Endothelial cell of umbilical vein (primary cell): ENCODE results near the gene FRS3. TPM values are rescaled to one million over a fixed set of nuclear protein-coding genes. Genes with fewer than 3 reads are reported as not detected.

Experiments used
- BruUV-seq: library from RNA; stranded (reverse); fragments of 400-500 nt; replicated peaks from 2 replicates; lab custom pipeline; 2021; lab: Mats Ljungman, UMichigan
- CTCF ChIA-PET: fragments of 300-600, 350-600 bp; sonication (Branson Sonifier 250); formaldehyde crosslinking; loops from one replicate; lab custom pipeline; 2021; ENCODE audit warnings: antibody characterized with exemption, inconsistent platforms; lab: Charles Lee
- POLR2A ChIA-PET: fragments of 300-600, 350-600 bp; sonication (Branson Sonifier 250); formaldehyde crosslinking; loops from one replicate; lab custom pipeline; 2021; ENCODE audit warnings: antibody characterized with exemption, inconsistent platforms; lab: Charles Lee
- DNase-seq: peaks from one replicate; pipeline ENCODE4 v3.0.0-alpha.2; 2011; ENCODE audit warnings: low read depth, low spot score
- FAIRE-seq: peaks from 2 replicates; lab custom pipeline; 2011; peaks lifted over from hg19 to GRCh38; lab: Jason Lieb, UNC
- H2AFZ ChIP-seq: 2 replicates; pipeline ENCODE4 v1.6.0; 2012; ENCODE audit warnings: low read depth, low read length, control low read depth, inconsistent platforms
- H3K27ac ChIP-seq: 2 replicates; pipeline ENCODE4 v1.5.1; 2011; ENCODE audit warnings: low read depth, mild to moderate bottlenecking, control low read depth, low read length, moderate library complexity; ENCODE audit not compliant: insufficient read depth
- H3K27me3 ChIP-seq, 2 experiments: 2 replicates each; pipeline versions ENCODE4 v1.6.0 to v1.6.1; 2011; ENCODE audit warnings: low read length in 2 of 2, mixed read lengths in 1 of 2; ENCODE audit not compliant: control insufficient read depth in 2 of 2, insufficient read depth in 2 of 2
- H3K36me3 ChIP-seq, 2 experiments: 2 replicates in 1 of 2; 3 replicates in 1 of 2; pipeline ENCODE4 v1.5.1; 2011; ENCODE audit warnings: low read length in 2 of 2, mild to moderate bottlenecking in 1 of 2, moderate library complexity in 1 of 2; ENCODE audit not compliant: control insufficient read depth in 2 of 2, insufficient read depth in 2 of 2; ENCODE audit errors: extremely low read depth in 1 of 2
- H3K4me1 ChIP-seq: 3 replicates; pipeline ENCODE4 v1.5.1; 2011; ENCODE audit warnings: mild to moderate bottlenecking, low read length; ENCODE audit not compliant: control insufficient read depth, insufficient read depth; ENCODE audit errors: extremely low read depth
- H3K4me2 ChIP-seq: 2 replicates; pipeline ENCODE4 v1.6.1; 2011; ENCODE audit warnings: low read length, control low read depth, mixed read lengths; ENCODE audit not compliant: insufficient read depth
- H3K4me3 ChIP-seq, 3 experiments: fragments of 200-600 bp in 1 of 3; sonication (generic), shearing (Covaris generic) in 1 of 3; replicated peaks in 1 of 3; 2 replicates each; pipeline ENCODE4 v1.5.1; 2011 to 2016; ENCODE audit warnings: control low read depth in 3 of 3, low read length in 3 of 3, mild to moderate bottlenecking in 2 of 3, inconsistent platforms in 1 of 3, low read depth in 1 of 3, moderate library complexity in 1 of 3; ENCODE audit not compliant: insufficient read depth in 1 of 3
- H3K79me2 ChIP-seq: 2 replicates; pipeline ENCODE4 v1.6.0; 2012; ENCODE audit warnings: low read length, inconsistent platforms; ENCODE audit not compliant: control insufficient read depth, insufficient read depth
- H3K9ac ChIP-seq: replicated peaks from 2 replicates; pipeline ENCODE3; 2011; ENCODE audit warnings: low read length, control low read depth; ENCODE audit not compliant: insufficient read depth; ENCODE audit errors: extremely low read depth
- H3K9me1 ChIP-seq: replicated peaks from 3 replicates; pipeline ENCODE4 v1.6.0; 2011; ENCODE audit warnings: mild to moderate bottlenecking, low read length; ENCODE audit not compliant: control insufficient read depth, insufficient read depth; ENCODE audit errors: extremely low read depth
- H3K9me3 ChIP-seq: replicated peaks from 2 replicates; pipeline ENCODE4 v1.5.1; 2012; ENCODE audit warnings: low read length, inconsistent platforms; ENCODE audit not compliant: control insufficient read depth, insufficient read depth
- H4K20me1 ChIP-seq: replicated peaks from 2 replicates; pipeline ENCODE3; 2011; ENCODE audit warnings: mild to moderate bottlenecking, low read length; ENCODE audit not compliant: control insufficient read depth, insufficient read depth; ENCODE audit errors: extremely low read depth
- EZH2 ChIP-seq: IDR thresholded peaks from 2 replicates; pipeline ENCODE4 v1.6.1; 2012; ENCODE audit warnings: borderline replicate concordance, low read depth, mild to moderate bottlenecking, moderate library complexity, low read length, inconsistent platforms; ENCODE audit not compliant: severe bottlenecking
- FOS ChIP-seq: IDR thresholded peaks from 2 replicates; pipeline ENCODE4 v1.6.1; 2011; ENCODE audit warnings: mild to moderate bottlenecking, low read length, moderate library complexity, borderline replicate concordance; ENCODE audit not compliant: insufficient read depth
- JUN ChIP-seq: IDR thresholded peaks from 2 replicates; pipeline ENCODE4 v1.6.1; 2011; ENCODE audit warnings: borderline replicate concordance, low read depth; ENCODE audit not compliant: insufficient read length, insufficient read depth
- MAX ChIP-seq: IDR thresholded peaks from 2 replicates; pipeline ENCODE4 v1.6.1; 2011; ENCODE audit not compliant: insufficient read depth, insufficient read length
- MYC ChIP-seq: IDR thresholded peaks from one replicate; pipeline ENCODE4 v1.6.1; 2011; ENCODE audit warnings: mild to moderate bottlenecking, low read depth, low read length
- POLR2A ChIP-seq: IDR thresholded peaks from 2 replicates; pipeline ENCODE4 v1.6.1; 2012; ENCODE audit warnings: low read depth, mild to moderate bottlenecking, control low read depth, low read length
- POLR2AphosphoS5 ChIP-seq: IDR thresholded peaks from 2 replicates; pipeline ENCODE4 v1.6.1; 2012; ENCODE audit warnings: low read depth, mild to moderate bottlenecking, control low read depth, low read length, moderate library complexity; ENCODE audit not compliant: insufficient read depth
- dilution Hi-C: fragments of 300-500 bp; cut with MboI; formaldehyde crosslinking; loops from one replicate; pipeline ENCODE4 v1.15.0; 2019; ENCODE audit warnings: low sequenced_read_pairs; ENCODE audit not compliant: extremely low pct_ligation_motif_present
- intact Hi-C: fragments of 100-400 bp; cut with micrococcal nuclease; formaldehyde crosslinking; loops from one replicate; pipeline ENCODE4 v1.10.0; 2022
- polyA plus RNA-seq, 4 experiments: library from polyadenylated mRNA; depleted of rRNA in 3 of 4; stranded (reverse) in 3 of 4; unstranded in 1 of 4; fragments of >200 nt; gene quantifications; 2 replicates each; pipeline versions ENCODE4 v1.2.1 to v1.2.3, GENCODE V29; 2011 to 2012; ENCODE audit warnings: missing spikeins in 1 of 4
- total RNA-seq: library from RNA; stranded (reverse); gene quantifications from 2 replicates; pipeline ENCODE4 v1.2.3, GENCODE V29; 2021

The FRS3 gene
- total and polyA plus RNA-seq, 2 donors (not counting 3 experiments of a cell fraction or from before 2014, with no cell fraction given) = 5.2 to 5.3 TPM

GRCh38 chr6:41750374-41750773 is 29.3 kb downstream of the FRS3 start:
- no peak overlapping the region for H3K4me3 ChIP-seq
- H3K4me2 ChIP-seq = no peak overlapping the region
- DNase-seq = no peak
- H3K9me1 ChIP-seq = no peaks in the 10 kb centered on the region
- no peaks in the 10 kb centered on the region for H3K36me3 ChIP-seq
- no peaks in the 10 kb centered on the region for H3K9me3 ChIP-seq
- ChIA-PET POLR2A (interaction anchor here (0.6 kb wide), 1 partner anchor 16 kb away, joined by 8 read pairs; no protein-coding TSS in a partner anchor), CTCF (no interaction called here)
- H3K27me3 ChIP-seq = peaks cover 6 to 7% of the 10 kb centered on the region in 2 experiments
- no peak overlapping the region for H3K27ac ChIP-seq
- H3K79me2 ChIP-seq = no peaks in the 10 kb centered on the region
- FAIRE-seq = no peak
- intact Hi-C loops (no loop called here), dilution Hi-C loops (no loop called here)
- no peaks in the 10 kb centered on the region for H4K20me1 ChIP-seq
- no TSS peak for BruUV-seq
- no peaks in the 10 kb centered on the region for H3K4me1 ChIP-seq
- H3K9ac ChIP-seq = no peak overlapping the region
- no peak for TF ChIP-seq POLR2AphosphoS5
- TF ChIP-seq FOS = no peak
- no peak for TF ChIP-seq POLR2A
- no peak for TF ChIP-seq EZH2
- no peak for TF ChIP-seq JUN
- H2AFZ ChIP-seq = no peak overlapping the region

GRCh38 chr6:41748542-41748941 is 31.2 kb downstream of the FRS3 start:
- Histone ChIP-seq H3K36me3 (no peaks in the 10 kb centered on the region), H3K27ac (no peak overlapping the region), H3K27me3 (peaks cover under 1 to 3% of the 10 kb centered on the region in 2 experiments), H3K9me3 (no peaks in the 10 kb centered on the region), H2AFZ (no peak overlapping the region), H3K79me2 (no peaks in the 10 kb centered on the region), H3K9me1 (no peaks in the 10 kb centered on the region), H3K4me2 (no peak overlapping the region), H3K9ac (no peak overlapping the region), H3K4me3 (no peak overlapping the region), H3K4me1 (no peaks in the 10 kb centered on the region), H4K20me1 (no peaks in the 10 kb centered on the region)
- intact Hi-C loops = no loop called here
- dilution Hi-C loops = no loop called here
- ChIA-PET POLR2A (no interaction called here), CTCF (interaction anchor here (1.0 kb wide), 1 partner anchor 31 kb away, joined by 3 read pairs; the partner anchor contains the start of gene FRS3)
- no peak for FAIRE-seq
- no TSS peak for BruUV-seq
- DNase-seq = no peak
- TF ChIP-seq MYC (no peak), POLR2A (no peak), EZH2 (no peak), POLR2AphosphoS5 (no peak), FOS (no peak), MAX (no peak)
